ENCODE measurements around the gene CFAP57. TPM values are rescaled to one million over a fixed set of nuclear protein-coding genes. Genes with fewer than 3 reads are reported as not detected.
A peak's percentile ranks its signal among the peaks of the same experiment; 100 is the strongest.

Gene CFAP57
- total and polyA plus RNA-seq, 2 of the 13 experiments (the other 11 are each of a cell fraction or from before 2014, with no cell fraction given) = 0.01 TPM; not detected in 1

GRCh38 chr1:43247256-43247921 lies 75.3 kb downstream of the CFAP57 start:
- no peak overlapping the region for H3K9ac ChIP-seq (ENCODE audit: insufficient read depth, low read depth, low read length)
- H3K79me2 ChIP-seq (ENCODE audit: insufficient read depth, low read length) = no peaks in the 10 kb centered on the region
- no peaks in the 10 kb centered on the region for H3K36me3 ChIP-seq (replicated peaks in 1 of 2; ENCODE audit: control insufficient read depth in 1 of 2, insufficient read depth in 2 of 2, low read length in 2 of 2)
- in situ Hi-C loops (cut with HindIII; ENCODE audit: extremely low pct_ligation_motif_present, low pct_unique_long_range_greater_than_20kb) = no loop called here
- peaks cover 0 to 10% of the 10 kb centered on the region in 2 experiments; a peak in 2 of 5 replicates for H3K27me3 ChIP-seq (ENCODE audit: control insufficient read depth in 1 of 2, insufficient read depth in 2 of 2, low read length in 2 of 2)
- CTCF ChIA-PET (ENCODE audit: low intra/inter-chr PET ratio, low total read pairs) = no interaction called here
- WGBS (ENCODE audit: low lambda C conversion rate) = 47% methylated on average over 6 of the region's 6 CpGs
- ATAC-seq = no peak
- POLR2A ChIA-PET = no interaction called here
- H2AFZ ChIP-seq (ENCODE audit: low read length) = no peak overlapping the region
- no peak overlapping the region for H3K27ac ChIP-seq (ENCODE audit: extremely low read length, insufficient read depth, low read length)
- peaks cover 28% of the 10 kb centered on the region for H3K9me3 ChIP-seq (ENCODE audit: low read length)
- H3K4me1 ChIP-seq (ENCODE audit: insufficient read depth, low read length) = peaks cover 13% of the 10 kb centered on the region; the same call in 1 of the 2 replicates
- intact Hi-C loops (cut with micrococcal nuclease; ENCODE audit: unreplicated experiment) = no loop called here
- DNase-seq (ENCODE audit: low spot score) = no peak
- no peak overlapping the region for H3K4me3 ChIP-seq (replicated peaks in 1 of 3; ENCODE audit: insufficient read depth in 1 of 3, low read depth in 2 of 3, low read length in 3 of 3)
- no peaks in the 10 kb centered on the region for H4K20me1 ChIP-seq (ENCODE audit: insufficient read depth, low read length)
- no TSS peak for BruUV-seq (replicated peaks)
- no peak overlapping the region for H3K4me2 ChIP-seq (ENCODE audit: low read depth, low read length)
- no peak for FAIRE-seq
- TF ChIP-seq MIER3 (CRISPR knock-in tag; IDR thresholded peaks at IDR 0.05; ENCODE audit: borderline replicate concordance) (no peak), ZNF562 (CRISPR knock-in tag; IDR thresholded peaks at IDR 0.05; ENCODE audit: borderline replicate concordance) (no peak), ZFP36 (IDR thresholded peaks at IDR 0.05; ENCODE audit: borderline replicate concordance, low read depth, low read length, partially characterized antibody) (peak; percentile 68), ZNF687 (CRISPR knock-in tag; IDR thresholded peaks at IDR 0.05) (no peak), ZNF558 (CRISPR knock-in tag; IDR thresholded peaks at IDR 0.05; ENCODE audit: borderline replicate concordance) (no peak), TRAFD1 (CRISPR knock-in tag; IDR thresholded peaks at IDR 0.05; ENCODE audit: borderline replicate concordance) (no peak), ZNF484 (CRISPR knock-in tag; IDR thresholded peaks at IDR 0.05; ENCODE audit: borderline replicate concordance, low read depth) (no peak), TEAD2 (CRISPR knock-in tag; IDR thresholded peaks at IDR 0.05) (no peak), ZBTB3 (CRISPR knock-in tag; IDR thresholded peaks at IDR 0.05; ENCODE audit: borderline replicate concordance, low read depth) (no peak), AFF4 (CRISPR knock-in tag; IDR thresholded peaks at IDR 0.05) (no peak)
